LNCAP (cell line): ENCODE measurements around the gene MAP2K5.

Experiments
- CTCF ChIP-seq: fragments of 450-650 bp; IDR thresholded peaks from 2 replicates; pipeline ENCODE4 v1.5.1; 2017; ENCODE audit warnings: mild to moderate bottlenecking

MAP2K5 gene

GRCh38 chr15:67805666-67806516, 263.4 kb downstream of the MAP2K5 start:
- TF ChIP-seq CTCF: no peak

GRCh38 chr15:67806536-67806935, 264.0 kb downstream of the MAP2K5 start:
- TF ChIP-seq CTCF: no peak

- no peak for TF ChIP-seq CTCF
Measured at GRCh38 chr15:67807141-67807540, 264.6 kb downstream of the MAP2K5 start.

- TF ChIP-seq CTCF: no peak
Measured at GRCh38 chr15:67807836-67808235, 265.3 kb downstream of the MAP2K5 start.

- no peak for TF ChIP-seq CTCF
Measured at GRCh38 chr15:67808821-67809220, 266.3 kb downstream of the MAP2K5 start.

GRCh38 chr15:67809441-67809840, 266.9 kb downstream of the MAP2K5 start:
- TF ChIP-seq CTCF: no peak

GRCh38 chr15:67809866-67810265, 267.4 kb downstream of the MAP2K5 start:
- TF ChIP-seq CTCF: no peak
